Transverse colon (tissue), 4 donors: ENCODE results near the gene CDHR1. TPM values are rescaled to one million over a fixed set of nuclear protein-coding genes. Genes with fewer than 3 reads are reported as not detected.

Experiments used
- DNase-seq: peaks from one replicate; pipeline ENCODE4 v3.0.0-alpha.2; 2019
- H3K27ac ChIP-seq, 4 donors: fragments of 200-600 bp; sonication (generic); 2 replicates each; pipeline ENCODE4 v1.5.1; 2016 to 2018; ENCODE audit warnings: inconsistent platforms in 4 of 4
- H3K27me3 ChIP-seq: fragments of 200-600 bp; sonication (generic); 2 replicates; pipeline ENCODE4 v1.5.1; 2017; ENCODE audit warnings: inconsistent platforms
- H3K36me3 ChIP-seq, 4 donors: fragments of 200-600 bp; sonication (generic); 2 replicates each; pipeline ENCODE4 v1.5.1; 2017 to 2019; ENCODE audit warnings: inconsistent platforms in 4 of 4
- H3K4me1 ChIP-seq, 4 donors: fragments of 200-600 bp; sonication (generic); 2 replicates each; pipeline ENCODE4 v1.5.1; 2017 to 2020; ENCODE audit warnings: inconsistent platforms in 4 of 4
- H3K4me3 ChIP-seq, 4 donors: fragments of 200-600 bp; sonication (generic); 1 replicate in 1 of 4; 2 replicates in 3 of 4; pipeline versions ENCODE4 v1.5.1 to v1.6.1; 2017 to 2019; ENCODE audit warnings: inconsistent platforms in 4 of 4
- H3K9me3 ChIP-seq, 2 donors: fragments of 200-600 bp; sonication (generic); 2 replicates each; pipeline ENCODE4 v1.5.1; 2017 to 2019; ENCODE audit warnings: inconsistent platforms in 2 of 2
- CTCF ChIP-seq, 5 experiments: fragments of 200-600 bp in 3 of 5; fragments of 450-650 bp in 2 of 5; sonication (generic) in 3 of 5; IDR thresholded peaks; 1 replicate in 2 of 5; 2 replicates in 3 of 5; pipeline ENCODE4 v1.5.1; 2016 to 2017; ENCODE audit warnings: antibody characterized with exemption in 5 of 5, inconsistent platforms in 3 of 5, mild to moderate bottlenecking in 2 of 5, moderate library complexity in 1 of 5
- EP300 ChIP-seq: sonication (generic); formaldehyde crosslinking; IDR thresholded peaks from one replicate; pipeline ENCODE4 v1.6.1; 2017; ENCODE audit warnings: antibody characterized with exemption, low read depth
- POLR2A ChIP-seq: fragments of 450-650 bp; IDR thresholded peaks from one replicate; pipeline ENCODE4 v1.6.1; 2016; ENCODE audit warnings: antibody characterized with exemption, mild to moderate bottlenecking, moderate library complexity
- POLR2AphosphoS5 ChIP-seq, 3 donors: sonication (generic); formaldehyde crosslinking; IDR thresholded peaks; one replicate each; pipeline ENCODE4 v1.6.1; 2016; ENCODE audit warnings: antibody characterized with exemption in 3 of 3
- WGBS, 2 donors: methylation state at CpG; one replicate each; pipeline ENCODE4 v1.1.5; 2018; ENCODE audit warnings: low coverage in 1 of 2; 5-methylcytosine and 5-hydroxymethylcytosine counted together
- in situ Hi-C, 4 donors: fragments of 200-750 bp; cut with MboI; loops; one replicate each; pipeline versions ENCODE4 v1.15.0 to v1.15.1; 2017; ENCODE audit warnings: low sequenced_read_pairs in 3 of 4, low pct_ligation_motif_present in 1 of 4, low pct_unique_long_range_greater_than_20kb in 1 of 4
- intact Hi-C: fragments of 100-400 bp; cut with DNase I; formaldehyde crosslinking; loops from one replicate; pipeline ENCODE4 v1.15.1; 2023; ENCODE audit warnings: low total_unique reads
- total RNA-seq, 4 donors: library from RNA; depleted of rRNA; stranded (reverse); fragments of >200 nt; gene quantifications; one replicate each; pipeline ENCODE4 v1.1.0, GENCODE V29; 2016

Gene CDHR1
- total RNA-seq, 4 donors from 2014 or later = 42.1 to 110 (median 75.5) TPM

GRCh38 chr10:84214612-84215235 is 20.4 kb downstream of the CDHR1 start:
- TF ChIP-seq EP300 = no peak
- peak in 4 of 5 experiments; percentile 29 to 60 (median 40) for TF ChIP-seq CTCF (IDR thresholded peaks at IDR 0.05)
- no peak for TF ChIP-seq POLR2AphosphoS5 (IDR thresholded peaks at IDR 0.05)
- TF ChIP-seq POLR2A = no peak
- peak; percentile 36 for DNase-seq
- H3K9me3 ChIP-seq = no peaks in the 10 kb centered on the region
- in situ Hi-C loops = no loop called here
- no peaks in the 10 kb centered on the region for H3K36me3 ChIP-seq
- no peak overlapping the region for H3K27ac ChIP-seq
- intact Hi-C loops = no loop called here
- no peaks in the 10 kb centered on the region for H3K4me1 ChIP-seq
- 50 to 54% methylated on average over 3 to 12 of the region's 12 CpGs for WGBS, 2 donors
- H3K27me3 ChIP-seq = no peaks in the 10 kb centered on the region
- H3K4me3 ChIP-seq = no peak overlapping the region

- Histone ChIP-seq H3K4me3 (no peak overlapping the region), H3K27ac (no peak overlapping the region), H3K4me1 (no peaks in the 10 kb centered on the region), H3K27me3 (no peaks in the 10 kb centered on the region), H3K9me3 (no peaks in the 10 kb centered on the region), H3K36me3 (no peaks in the 10 kb centered on the region)
- in situ Hi-C loops = no loop called here
- 87% methylated on average over 9 of the region's 9 CpGs; no CpG with 5 or more reads in 1 of the 2 donors for WGBS, 2 donors
- intact Hi-C loops = no loop called here
- TF ChIP-seq EP300 (no peak), POLR2A (no peak), CTCF (IDR thresholded peaks at IDR 0.05) (no peak), POLR2AphosphoS5 (IDR thresholded peaks at IDR 0.05) (no peak)
- no peak for DNase-seq
These were observed 22.5 kb downstream of the CDHR1 start for GRCh38 chr10:84216834-84217233.

GRCh38 chr10:84217746-84218145 is 23.4 kb downstream of the CDHR1 start:
- intact Hi-C loops = no loop called here
- no peak for TF ChIP-seq EP300
- no peak for TF ChIP-seq POLR2AphosphoS5 (IDR thresholded peaks at IDR 0.05)
- no peak for TF ChIP-seq POLR2A
- TF ChIP-seq CTCF (IDR thresholded peaks at IDR 0.05) = no peak
- no peak for DNase-seq

GRCh38 chr10:84221916-84222315 is 27.6 kb downstream of the CDHR1 start:
- Histone ChIP-seq H3K36me3 (no peaks in the 10 kb centered on the region), H3K4me1 (no peaks in the 10 kb centered on the region), H3K9me3 (no peaks in the 10 kb centered on the region), H3K27me3 (peaks cover 5% of the 10 kb centered on the region), H3K4me3 (no peak overlapping the region), H3K27ac (no peak overlapping the region)
- 88 to 100% methylated on average over 1 to 6 of the region's 8 CpGs for WGBS, 2 donors
- in situ Hi-C loops (no loop called here), intact Hi-C loops (no loop called here)
- TF ChIP-seq POLR2A (no peak), EP300 (no peak), POLR2AphosphoS5 (IDR thresholded peaks at IDR 0.05) (no peak), CTCF (IDR thresholded peaks at IDR 0.05) (no peak)
- DNase-seq = no peak

More at GRCh38 chr10:84217746-84218145, 23.4 kb downstream of the CDHR1 start:
- Histone ChIP-seq H3K27ac (no peak overlapping the region), H3K27me3 (no peaks in the 10 kb centered on the region), H3K36me3 (no peaks in the 10 kb centered on the region), H3K4me3 (no peak overlapping the region), H3K4me1 (no peaks in the 10 kb centered on the region), H3K9me3 (no peaks in the 10 kb centered on the region)
- WGBS, 2 donors = 88 to 92% methylated on average over 4 of the region's 4 CpGs
- in situ Hi-C loops = no loop called here
